ENCODE measurements around the gene SAMD14. TPM values are rescaled to one million over a fixed set of nuclear protein-coding genes. Genes with fewer than 3 reads are reported as not detected.

The SAMD14 gene
- 0.15 TPM for polyA plus RNA-seq

- Mint-ChIP-seq H3K36me3 (peaks cover 2% of the 10 kb centered on the region), H3K9me3 (no peaks in the 10 kb centered on the region), H3K27me3 (peaks cover 16% of the 10 kb centered on the region), H3K4me1 (peaks cover 15 to 19% (median 18%) of the 10 kb centered on the region in 3 donors), H3K27ac (peak within 1 kb of the TSS; percentile 63 to 91 (median 67)), H3K4me3 (peak within 1 kb of the TSS; percentile 68 to 91 (median 84))
Measured at GRCh38 chr17:50129728-50130558, at the start of gene SAMD14. SAMD14 (minus strand) TSS chr17:50130160; CDS start chr17:50124959, 5,201 bp downstream.

DNA sequence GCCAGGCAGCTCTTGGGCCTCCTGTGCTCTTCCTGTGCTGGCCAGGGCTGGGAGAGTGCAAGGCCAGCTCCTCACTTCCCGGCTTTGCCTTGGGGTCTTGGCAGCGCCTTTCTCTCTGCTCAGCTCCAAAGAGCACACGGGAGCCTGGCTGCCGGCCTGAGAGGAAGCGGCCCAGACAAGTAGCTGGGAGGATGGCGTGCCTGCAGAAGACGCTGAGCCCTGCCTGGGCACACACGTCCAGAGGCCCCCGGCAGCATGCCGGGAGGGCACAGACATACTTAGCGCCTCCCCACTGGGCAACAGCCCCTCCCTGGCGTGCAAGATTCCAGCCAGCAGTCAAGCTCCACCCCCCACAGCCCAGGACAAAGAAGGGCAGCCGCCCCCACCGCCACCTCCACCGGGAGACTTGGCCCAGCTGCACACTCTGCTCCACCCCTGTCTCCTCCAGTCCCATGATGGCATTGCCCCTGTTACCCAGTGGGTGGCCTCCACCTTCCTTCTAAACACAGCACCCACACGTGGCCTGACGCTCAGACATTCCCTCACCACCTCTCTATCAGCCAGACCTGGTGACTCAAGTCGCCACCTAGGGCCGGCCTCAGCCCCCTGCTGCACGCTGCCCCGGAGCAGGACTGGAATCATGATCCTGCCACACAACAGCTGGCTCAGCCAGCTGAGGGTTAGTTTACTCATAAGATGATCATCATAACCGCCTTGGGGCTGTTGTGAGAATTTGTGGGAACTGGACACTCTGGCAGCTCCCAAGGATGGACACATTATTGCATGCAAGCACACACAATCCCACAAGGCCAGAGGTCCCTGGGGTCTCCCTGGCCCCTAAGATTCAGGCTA is 48.2 kb upstream of the SAMD14 start:
- peaks cover 3% of the 10 kb centered on the region for H3K27me3 Mint-ChIP-seq
- H3K9me3 Mint-ChIP-seq: no peaks in the 10 kb centered on the region
- peaks cover 3% of the 10 kb centered on the region for H3K36me3 Mint-ChIP-seq
- peak overlapping the region in 3 of 4 donors; percentile 46 to 93 (median 76) for H3K4me3 Mint-ChIP-seq
- H3K4me1 Mint-ChIP-seq: peaks cover 11 to 16% (median 15%) of the 10 kb centered on the region in 3 donors
- H3K27ac Mint-ChIP-seq: peak overlapping the region in 2 of 3 donors; percentile 17 to 56

DNA sequence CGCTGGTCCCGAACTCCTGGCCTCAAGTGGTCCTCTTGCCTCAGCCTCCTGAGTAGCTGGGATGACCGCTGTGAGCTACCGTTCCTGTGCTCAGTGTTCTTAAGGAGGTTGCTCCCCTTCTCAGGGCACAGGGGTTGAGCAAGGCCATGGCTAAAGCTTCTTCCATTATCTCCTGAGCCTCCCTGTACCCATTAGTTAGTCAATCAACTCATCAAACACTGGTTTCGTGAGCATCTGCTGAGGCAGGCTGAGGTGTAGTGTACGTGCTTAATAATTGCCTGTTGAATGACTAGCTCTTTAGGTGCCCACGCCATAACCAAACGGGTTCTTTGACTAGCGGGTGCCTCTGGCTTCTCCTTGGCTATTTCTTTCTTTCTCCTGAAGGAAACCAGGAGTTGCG is 47.5 kb upstream of the SAMD14 start:
- Mint-ChIP-seq H3K9me3 (no peaks in the 10 kb centered on the region), H3K4me1 (peaks cover 9 to 10% (median 9%) of the 10 kb centered on the region in 3 donors), H3K27ac (peak overlapping the region in 1 of 3 donors; percentile 24), H3K4me3 (no peak overlapping the region), H3K36me3 (peaks cover 3% of the 10 kb centered on the region), H3K27me3 (peaks cover 3% of the 10 kb centered on the region)

DNA sequence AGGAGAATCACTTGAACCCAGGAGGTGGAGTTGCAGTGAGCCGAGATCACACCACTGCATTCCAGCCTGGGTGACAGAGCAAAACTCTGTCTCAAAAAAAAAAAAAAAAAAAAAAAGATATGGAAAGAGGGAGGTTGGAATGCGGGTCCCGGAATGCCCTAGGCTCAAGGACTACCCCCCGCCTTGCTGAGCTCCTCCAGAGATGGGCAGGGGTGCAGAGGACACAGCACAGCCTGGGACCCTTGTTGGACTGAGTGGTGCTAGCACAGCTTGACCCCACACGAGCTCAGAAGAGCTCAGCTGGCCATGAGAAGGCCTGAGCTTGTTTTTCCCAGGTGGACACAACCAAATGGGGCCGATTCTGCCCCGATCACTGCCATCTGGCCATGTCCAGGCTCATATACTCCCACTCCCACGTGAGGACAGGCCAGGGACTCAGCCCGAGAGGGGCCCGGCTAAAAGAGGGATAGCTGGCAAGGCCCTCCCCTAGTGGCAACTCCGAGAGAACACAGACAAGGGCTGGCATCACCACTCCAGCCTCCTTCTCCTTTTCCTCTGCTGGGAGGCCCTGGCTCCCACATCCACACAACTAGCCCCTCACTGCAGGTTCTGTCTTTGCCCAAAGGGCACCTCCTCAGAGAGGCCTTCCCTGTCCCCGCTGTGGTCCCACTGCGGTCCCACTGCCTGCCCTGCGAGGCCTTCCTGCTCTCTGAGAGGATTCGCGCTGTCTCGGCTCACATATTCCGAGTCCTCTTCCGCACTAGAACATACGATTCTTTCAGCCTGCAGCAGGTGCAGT is 46.8 kb upstream of the SAMD14 start:
- no peaks in the 10 kb centered on the region for H3K9me3 Mint-ChIP-seq

GRCh38 chr17:50175035-50175807 is 45.3 kb upstream of the SAMD14 start:
- Mint-ChIP-seq H3K27ac (no peak overlapping the region), H3K27me3 (peaks cover 3% of the 10 kb centered on the region), H3K4me3 (no peak overlapping the region), H3K4me1 (peaks cover 4 to 9% (median 5%) of the 10 kb centered on the region in 3 donors), H3K36me3 (peaks cover 2% of the 10 kb centered on the region), H3K9me3 (no peaks in the 10 kb centered on the region)

More for the DNA sequence above, 46.8 kb upstream of the SAMD14 start:
- peaks cover 3% of the 10 kb centered on the region for H3K36me3 Mint-ChIP-seq
- H3K27me3 Mint-ChIP-seq: peaks cover 3% of the 10 kb centered on the region
- H3K27ac Mint-ChIP-seq: peak overlapping the region in 1 of 3 donors; percentile 24
- H3K4me1 Mint-ChIP-seq: peaks cover 7 to 9% (median 8%) of the 10 kb centered on the region in 3 donors
- no peak overlapping the region for H3K4me3 Mint-ChIP-seq

- Mint-ChIP-seq H3K9me3 (no peaks in the 10 kb centered on the region), H3K27me3 (peaks cover 3% of the 10 kb centered on the region), H3K27ac (no peak overlapping the region), H3K4me1 (peaks cover 4 to 11% (median 5%) of the 10 kb centered on the region in 3 donors), H3K4me3 (no peak overlapping the region), H3K36me3 (peaks cover 1% of the 10 kb centered on the region)
Measured at GRCh38 chr17:50174444-50174843, 44.5 kb upstream of the SAMD14 start.

- Mint-ChIP-seq H3K4me1 (peaks cover 9 to 13% (median 11%) of the 10 kb centered on the region in 3 donors), H3K27ac (peak overlapping the region in 1 of 3 donors; percentile 2), H3K4me3 (no peak overlapping the region), H3K27me3 (peaks cover 2% of the 10 kb centered on the region), H3K9me3 (no peaks in the 10 kb centered on the region), H3K36me3 (peaks cover 1% of the 10 kb centered on the region)
Measured at GRCh38 chr17:50173335-50173941, 43.5 kb upstream of the SAMD14 start.

DNA sequence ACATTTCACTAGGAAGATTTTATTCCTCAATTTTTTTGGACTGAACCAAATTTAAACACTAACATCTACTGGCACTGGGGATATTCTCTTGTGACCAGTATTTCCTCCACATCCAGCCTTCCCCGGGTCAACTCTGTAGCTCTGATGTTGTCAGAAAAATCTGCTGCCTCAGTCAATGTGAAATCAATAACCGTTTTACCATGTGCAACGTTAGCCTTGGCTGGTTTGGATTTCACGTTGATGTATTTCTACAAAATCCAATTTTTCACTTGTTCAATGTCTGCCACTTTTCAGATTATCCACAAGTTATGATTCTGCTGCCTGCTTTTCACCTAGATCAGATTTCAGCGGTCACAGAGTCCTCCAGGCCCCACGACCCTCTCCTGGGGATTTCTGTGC is 43.0 kb upstream of the SAMD14 start:
- H3K4me1 Mint-ChIP-seq: peaks cover 5 to 9% (median 9%) of the 10 kb centered on the region in 3 donors
- no peaks in the 10 kb centered on the region for H3K9me3 Mint-ChIP-seq
- no peaks in the 10 kb centered on the region for H3K27me3 Mint-ChIP-seq
- H3K4me3 Mint-ChIP-seq: no peak overlapping the region
- peak overlapping the region in 1 of 3 donors; percentile 2 for H3K27ac Mint-ChIP-seq
- H3K36me3 Mint-ChIP-seq: no peaks in the 10 kb centered on the region

- Mint-ChIP-seq H3K9me3 (no peaks in the 10 kb centered on the region), H3K4me1 (peaks cover 5 to 9% (median 9%) of the 10 kb centered on the region in 3 donors), H3K27ac (no peak overlapping the region), H3K36me3 (no peaks in the 10 kb centered on the region), H3K4me3 (peak overlapping the region in 1 of 4 donors; percentile 6), H3K27me3 (no peaks in the 10 kb centered on the region)
Measured at GRCh38 chr17:50172130-50172529, 42.2 kb upstream of the SAMD14 start.

- Mint-ChIP-seq H3K4me1 (peaks cover 5 to 9% (median 9%) of the 10 kb centered on the region in 3 donors), H3K27ac (peak overlapping the region in 2 of 3 donors; percentile 26 to 51), H3K36me3 (no peaks in the 10 kb centered on the region), H3K4me3 (peak overlapping the region in 1 of 4 donors; percentile 26), H3K9me3 (no peaks in the 10 kb centered on the region), H3K27me3 (no peaks in the 10 kb centered on the region)
Measured at GRCh38 chr17:50171371-50172071, 41.6 kb upstream of the SAMD14 start.

GRCh38 chr17:50170662-50171370 is 40.9 kb upstream of the SAMD14 start:
- no peaks in the 10 kb centered on the region for H3K36me3 Mint-ChIP-seq
- H3K4me1 Mint-ChIP-seq: peaks cover 5 to 9% (median 9%) of the 10 kb centered on the region in 3 donors
- no peaks in the 10 kb centered on the region for H3K27me3 Mint-ChIP-seq
- H3K9me3 Mint-ChIP-seq: no peaks in the 10 kb centered on the region
- peak overlapping the region in 2 of 3 donors; percentile 26 to 53 for H3K27ac Mint-ChIP-seq
- no peak overlapping the region for H3K4me3 Mint-ChIP-seq

- H3K4me1 Mint-ChIP-seq: peaks cover 8 to 9% (median 9%) of the 10 kb centered on the region in 3 donors
- peak overlapping the region in 2 of 3 donors; percentile 43 to 60 for H3K27ac Mint-ChIP-seq
- H3K9me3 Mint-ChIP-seq: no peaks in the 10 kb centered on the region
- H3K27me3 Mint-ChIP-seq: no peaks in the 10 kb centered on the region
- no peak overlapping the region for H3K4me3 Mint-ChIP-seq
- no peaks in the 10 kb centered on the region for H3K36me3 Mint-ChIP-seq
Measured at GRCh38 chr17:50169881-50170459, 40.0 kb upstream of the SAMD14 start.

Data from IgD-negative memory B cell (primary cell).